Gastrocnemius medialis (tissue), 4 donors: ENCODE data around the gene ARMC6. TPM values are rescaled to one million over a fixed set of nuclear protein-coding genes. Genes with fewer than 3 reads are reported as not detected.
"Not testable (repeated sequence)": the region's sequence is repeated elsewhere in the genome, so short reads cannot be mapped to it uniquely, and the experiment has no call there.

Experiments used
- ATAC-seq, 2 donors: fragments of 150-250 bp; one replicate each; pipeline ENCODE4 v1.9.1; 2016
- DNase-seq, 2 donors: peaks; one replicate each; pipeline ENCODE4 v3.0.0-alpha.2; 2019
- H3K27ac ChIP-seq, 4 donors: fragments of 200-600 bp; sonication (generic); 1 replicate in 1 of 4; 2 replicates in 3 of 4; pipeline ENCODE4 v1.5.1; 2016 to 2018; ENCODE audit warnings: mild to moderate bottlenecking in 2 of 4, moderate library complexity in 1 of 4
- H3K27me3 ChIP-seq, 3 donors: fragments of 200-600 bp; sonication (generic) in 2 of 3; 1 replicate in 1 of 3; 2 replicates in 2 of 3; pipeline versions ENCODE4 v1.5.1 to v1.6.0; 2016 to 2019; ENCODE audit warnings: mild to moderate bottlenecking in 1 of 3, moderate library complexity in 1 of 3
- H3K36me3 ChIP-seq, 2 donors: fragments of 200-600 bp; sonication (generic) in 1 of 2; one replicate each; pipeline ENCODE4 v1.5.1; 2017 to 2018
- H3K4me1 ChIP-seq, 2 donors: fragments of 200-600 bp; sonication (generic) in 1 of 2; one replicate each; pipeline ENCODE4 v1.5.1; 2016 to 2017; ENCODE audit warnings: mild to moderate bottlenecking in 2 of 2
- H3K4me3 ChIP-seq, 4 donors: fragments of 200-600 bp; sonication (generic) in 3 of 4; 1 replicate in 1 of 4; 2 replicates in 3 of 4; pipeline ENCODE4 v1.5.1; 2016 to 2019; ENCODE audit warnings: mild to moderate bottlenecking in 2 of 4
- H3K9me3 ChIP-seq, 3 donors: fragments of 200-600 bp; sonication (generic) in 2 of 3; 1 replicate in 1 of 3; 2 replicates in 2 of 3; pipeline ENCODE4 v1.5.1; 2016 to 2019
- POLR2A ChIP-seq, 2 donors: fragments of 450-650 bp; IDR thresholded peaks; one replicate each; pipeline ENCODE4 v1.6.1; 2017; ENCODE audit warnings: antibody characterized with exemption in 2 of 2, mild to moderate bottlenecking in 2 of 2, moderate library complexity in 2 of 2
- in situ Hi-C, 4 donors: fragments of 200-750 bp; cut with MboI; loops; one replicate each; pipeline versions ENCODE4 v1.15.0 to v1.8.0; 2017; ENCODE audit warnings: low sequenced_read_pairs in 4 of 4
- intact Hi-C: fragments of 100-400 bp; cut with DNase I; formaldehyde crosslinking; loops from one replicate; pipeline ENCODE4 v1.15.1; 2023; ENCODE audit warnings: low total_unique reads
- total RNA-seq, 4 donors: library from RNA; depleted of rRNA; stranded (reverse); fragments of >200 nt; gene quantifications; one replicate each; pipeline versions ENCODE4 v1.1.0 to v1.2.3, GENCODE V29; 2016
- TF ChIP-seq, protein P1 (sequence below), 5 experiments: fragments of 450-650 bp in 3 of 5; fragments of 200-600 bp in 2 of 5; sonication (generic) in 2 of 5; IDR thresholded peaks in 4 of 5; conservative IDR thresholded peaks in 1 of 5; 1 replicate in 4 of 5; 2 replicates in 1 of 5; pipeline ENCODE4 v1.5.1; 2016 to 2019; ENCODE audit warnings: antibody characterized with exemption in 5 of 5, mild to moderate bottlenecking in 3 of 5, moderate library complexity in 3 of 5

The ARMC6 gene
- total RNA-seq, 4 donors from 2014 or later, result 18.2 to 35.7 (median 25.2) TPM

GRCh38 chr19:19009951-19010350 lies 23.5 kb upstream of the ARMC6 start:
- peaks cover 0 to 66% of the 10 kb centered on the region in 2 donors for H3K36me3 ChIP-seq
- H3K9me3 ChIP-seq, result no peaks in the 10 kb centered on the region
- H3K4me3 ChIP-seq, result no peak overlapping the region
- H3K4me1 ChIP-seq, result peaks cover 4% of the 10 kb centered on the region in 2 donors
- no peak for ATAC-seq
- no peaks in the 10 kb centered on the region for H3K27me3 ChIP-seq
- TF ChIP-seq POLR2A (IDR thresholded peaks at IDR 0.05), result no peak
- TF ChIP-seq, protein P1, sequence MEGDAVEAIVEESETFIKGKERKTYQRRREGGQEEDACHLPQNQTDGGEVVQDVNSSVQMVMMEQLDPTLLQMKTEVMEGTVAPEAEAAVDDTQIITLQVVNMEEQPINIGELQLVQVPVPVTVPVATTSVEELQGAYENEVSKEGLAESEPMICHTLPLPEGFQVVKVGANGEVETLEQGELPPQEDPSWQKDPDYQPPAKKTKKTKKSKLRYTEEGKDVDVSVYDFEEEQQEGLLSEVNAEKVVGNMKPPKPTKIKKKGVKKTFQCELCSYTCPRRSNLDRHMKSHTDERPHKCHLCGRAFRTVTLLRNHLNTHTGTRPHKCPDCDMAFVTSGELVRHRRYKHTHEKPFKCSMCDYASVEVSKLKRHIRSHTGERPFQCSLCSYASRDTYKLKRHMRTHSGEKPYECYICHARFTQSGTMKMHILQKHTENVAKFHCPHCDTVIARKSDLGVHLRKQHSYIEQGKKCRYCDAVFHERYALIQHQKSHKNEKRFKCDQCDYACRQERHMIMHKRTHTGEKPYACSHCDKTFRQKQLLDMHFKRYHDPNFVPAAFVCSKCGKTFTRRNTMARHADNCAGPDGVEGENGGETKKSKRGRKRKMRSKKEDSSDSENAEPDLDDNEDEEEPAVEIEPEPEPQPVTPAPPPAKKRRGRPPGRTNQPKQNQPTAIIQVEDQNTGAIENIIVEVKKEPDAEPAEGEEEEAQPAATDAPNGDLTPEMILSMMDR (IDR thresholded peaks at IDR 0.05 in 4 of 5, conservative IDR thresholded peaks at IDR 0.05 in 1 of 5), result no peak
- in situ Hi-C loops, result no loop called here
- no peak overlapping the region for H3K27ac ChIP-seq
- intact Hi-C loops, result no loop called here
- DNase-seq, result no peak

- peaks cover 0 to 66% of the 10 kb centered on the region in 2 donors for H3K36me3 ChIP-seq
- in situ Hi-C loops, result no loop called here
- no peaks in the 10 kb centered on the region for H3K9me3 ChIP-seq
These were observed 22.9 kb upstream of the ARMC6 start for GRCh38 chr19:19010551-19010950.

DNA sequence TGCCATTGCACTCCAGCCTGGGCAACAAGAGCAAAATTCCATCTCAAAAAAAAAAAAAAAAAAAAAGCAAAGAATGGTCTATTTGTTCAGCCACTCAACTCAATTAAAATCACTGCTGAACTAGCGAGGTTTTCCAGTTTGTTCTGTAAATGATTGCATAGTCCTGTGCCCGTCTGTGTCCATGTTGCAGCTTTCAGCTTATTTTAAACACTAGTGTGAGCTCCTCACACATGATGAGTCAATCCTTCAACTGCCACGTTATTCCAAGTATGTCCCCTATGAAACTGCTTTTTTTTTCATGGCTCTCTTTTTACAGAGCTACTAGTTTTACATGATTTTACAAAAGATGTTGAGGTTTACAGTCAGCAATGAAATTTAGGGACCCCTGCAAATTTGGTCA lies 12.3 kb upstream of the ARMC6 start:
- Histone ChIP-seq H3K4me3 (no peak overlapping the region), H3K36me3 (peaks cover 3 to 73% of the 10 kb centered on the region in 2 donors)

More at GRCh38 chr19:19010551-19010950, 22.9 kb upstream of the ARMC6 start:
- no peaks in the 10 kb centered on the region for H3K27me3 ChIP-seq
- TF ChIP-seq, protein P1 (IDR thresholded peaks at IDR 0.05 in 4 of 5, conservative IDR thresholded peaks at IDR 0.05 in 1 of 5), result no peak
- no peak for TF ChIP-seq POLR2A (IDR thresholded peaks at IDR 0.05)
- DNase-seq, result no peak
- no peak overlapping the region for H3K4me3 ChIP-seq
- ATAC-seq, result no peak
- H3K27ac ChIP-seq, result no peak overlapping the region
- intact Hi-C loops, result no loop called here
- peaks cover 4% of the 10 kb centered on the region in 2 donors for H3K4me1 ChIP-seq

GRCh38 chr19:19022380-19022961 lies 10.9 kb upstream of the ARMC6 start:
- in situ Hi-C loops, result no loop called here
- ATAC-seq (no peak), DNase-seq (no peak)
- H3K4me3 ChIP-seq, result no peak overlapping the region
- H3K9me3 ChIP-seq, result no peaks in the 10 kb centered on the region
- peaks cover 0 to 3% of the 10 kb centered on the region in 2 donors for H3K4me1 ChIP-seq
- no peak for TF ChIP-seq POLR2A (IDR thresholded peaks at IDR 0.05)
- TF ChIP-seq, protein P1 (IDR thresholded peaks at IDR 0.05 in 4 of 5, conservative IDR thresholded peaks at IDR 0.05 in 1 of 5), result no peak
- peaks cover 3 to 72% of the 10 kb centered on the region in 2 donors for H3K36me3 ChIP-seq
- H3K27ac ChIP-seq, result no peak overlapping the region
- no peaks in the 10 kb centered on the region for H3K27me3 ChIP-seq
- intact Hi-C loops, result no loop called here

More for the DNA sequence above, 12.3 kb upstream of the ARMC6 start:
- H3K9me3 ChIP-seq, result no peaks in the 10 kb centered on the region
- H3K27ac ChIP-seq, result no peak overlapping the region
- no peaks in the 10 kb centered on the region for H3K4me1 ChIP-seq
- intact Hi-C loops, result no loop called here
- no peak for DNase-seq
- TF ChIP-seq POLR2A (IDR thresholded peaks at IDR 0.05), result no peak
- TF ChIP-seq, protein P1 (IDR thresholded peaks at IDR 0.05 in 4 of 5, conservative IDR thresholded peaks at IDR 0.05 in 1 of 5), result no peak
- in situ Hi-C loops, result no loop called here
- H3K27me3 ChIP-seq, result no peaks in the 10 kb centered on the region
- no peak for ATAC-seq

GRCh38 chr19:19023376-19023775 lies 10.0 kb upstream of the ARMC6 start:
- H3K27me3 ChIP-seq, in situ Hi-C loops, H3K27ac ChIP-seq, H3K9me3 ChIP-seq, intact Hi-C loops, ATAC-seq, DNase-seq, H3K4me3 ChIP-seq, H3K4me1 ChIP-seq: not testable (repeated sequence)
- H3K36me3 ChIP-seq, result peaks cover 3 to 72% of the 10 kb centered on the region in 2 donors
